Stomach smooth muscle (tissue), 2 donors: Measurements from ENCODE around the gene LRRC47.

ENCODE experiments used
- H3K27ac ChIP-seq: one replicate; pipeline ENCODE4 v1.7.0; 2013; ENCODE audit warnings: mild to moderate bottlenecking, low read length, inconsistent platforms
- H3K27me3 ChIP-seq, 2 donors: one replicate each; pipeline ENCODE4 v1.7.0; 2013; ENCODE audit warnings: low read length in 2 of 2; ENCODE audit not compliant: insufficient read depth in 2 of 2, control insufficient read depth in 1 of 2
- H3K36me3 ChIP-seq, 2 donors: one replicate each; pipeline ENCODE4 v1.7.0; 2013; ENCODE audit warnings: low read length in 2 of 2; ENCODE audit not compliant: control insufficient read depth in 2 of 2, insufficient read depth in 2 of 2
- H3K4me1 ChIP-seq: one replicate; pipeline ENCODE4 v1.7.0; 2013; ENCODE audit warnings: low read length; ENCODE audit not compliant: control insufficient read depth, insufficient read depth
- H3K4me3 ChIP-seq, 2 donors: one replicate each; pipeline ENCODE4 v1.7.0; 2013; ENCODE audit warnings: low read length in 2 of 2
- H3K9ac ChIP-seq, 2 donors: one replicate each; pipeline ENCODE4 v1.7.0; 2013; ENCODE audit warnings: low read length in 2 of 2, mild to moderate bottlenecking in 1 of 2
- H3K9me3 ChIP-seq, 2 donors: one replicate each; pipeline ENCODE4 v1.7.0; 2013; ENCODE audit warnings: low read length in 2 of 2; ENCODE audit not compliant: control insufficient read depth in 2 of 2
- donor health status: healthy.
- donor health status: Pancreatic carcinoma.

Gene LRRC47

GRCh38 chr1:3731583-3732433, 64.5 kb downstream of the LRRC47 start:
- Histone ChIP-seq H3K4me1 (peaks cover 10% of the 10 kb centered on the region), H3K27me3 (peaks cover 26 to 27% of the 10 kb centered on the region in 2 donors), H3K9ac (no peak overlapping the region), H3K9me3 (no peaks in the 10 kb centered on the region), H3K4me3 (no peak overlapping the region), H3K27ac (no peak overlapping the region), H3K36me3 (no peaks in the 10 kb centered on the region)

GRCh38 chr1:3730543-3731247, 65.6 kb downstream of the LRRC47 start:
- Histone ChIP-seq H3K9me3 (no peaks in the 10 kb centered on the region), H3K27me3 (peaks cover 27 to 30% of the 10 kb centered on the region in 2 donors), H3K9ac (no peak overlapping the region), H3K36me3 (no peaks in the 10 kb centered on the region), H3K4me1 (peaks cover 10% of the 10 kb centered on the region), H3K27ac (no peak overlapping the region), H3K4me3 (no peak overlapping the region)

- Histone ChIP-seq H3K9me3 (no peaks in the 10 kb centered on the region), H3K36me3 (no peaks in the 10 kb centered on the region), H3K4me3 (no peak overlapping the region), H3K4me1 (peaks cover 10% of the 10 kb centered on the region), H3K9ac (no peak overlapping the region), H3K27me3 (peaks cover 30 to 32% of the 10 kb centered on the region in 2 donors), H3K27ac (no peak overlapping the region)
Measured at GRCh38 chr1:3729594-3730542, 66.4 kb downstream of the LRRC47 start.
